HG03060 (cell line): ENCODE results near the gene SLC34A2.

ENCODE experiments used
- ATAC-seq: cut with Tn5 transposase; IDR thresholded peaks from one replicate; pipeline ENCODE4 v1.9.1; 2021; ENCODE audit warnings: low read depth, moderate number of reproducible peaks; ENCODE audit not compliant: unreplicated experiment

SLC34A2 gene

GRCh38 chr4:25712611-25713010 is 57.0 kb downstream of the SLC34A2 start:
- no peak for ATAC-seq

- no peak for ATAC-seq
Observed at GRCh38 chr4:25713812-25714211, 58.2 kb downstream of the SLC34A2 start.

GRCh38 chr4:25722964-25723363 is 67.3 kb downstream of the SLC34A2 start:
- ATAC-seq = no peak

- ATAC-seq = no peak
Observed at GRCh38 chr4:25723409-25723808, 67.8 kb downstream of the SLC34A2 start.

DNA sequence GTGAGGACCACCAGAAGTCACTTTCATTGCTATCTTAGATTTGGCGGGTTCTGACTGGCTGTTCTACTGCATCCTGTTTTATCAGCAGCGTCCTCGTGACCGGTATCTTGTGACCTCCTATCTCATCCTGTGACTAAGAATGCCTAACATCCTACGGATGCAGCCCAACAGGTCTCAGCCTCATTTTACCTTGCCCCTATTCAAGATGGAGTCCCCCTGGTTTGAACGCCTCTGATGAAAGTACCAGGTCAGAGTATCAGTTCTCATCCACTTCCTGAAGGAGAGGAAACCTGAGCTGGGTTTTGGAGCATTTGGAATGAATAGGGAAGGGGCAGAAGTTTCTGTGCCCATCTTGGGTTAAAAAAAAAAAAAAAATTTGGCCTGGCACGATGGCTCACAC is 70.2 kb downstream of the SLC34A2 start:
- ATAC-seq = no peak

- ATAC-seq = no peak
Observed at GRCh38 chr4:25727711-25728493, 72.3 kb downstream of the SLC34A2 start.
